Keratinocyte (primary cell): Measurements from ENCODE around the gene KIAA1958. TPM values are rescaled to one million over a fixed set of nuclear protein-coding genes. Genes with fewer than 3 reads are reported as not detected.
"Not testable (repeated sequence)": the region's sequence is repeated elsewhere in the genome, so short reads cannot be mapped to it uniquely, and the experiment has no call there.

Experiments
- DNase-seq: peaks from one replicate; pipeline ENCODE4 v3.0.0-alpha.2; 2011; ENCODE audit warnings: low read depth, missing footprints, low spot score
- FAIRE-seq: peaks from 2 replicates; lab custom pipeline; 2011; peaks lifted over from hg19 to GRCh38; lab: Jason Lieb, UNC
- H2AFZ ChIP-seq: 2 replicates; pipeline ENCODE4 v1.6.0; 2012; ENCODE audit warnings: low read length, control low read depth, inconsistent platforms; ENCODE audit not compliant: control insufficient read depth
- H3K27ac ChIP-seq: 2 replicates; pipeline ENCODE4 v1.5.1; 2011; ENCODE audit warnings: low read length; ENCODE audit not compliant: control insufficient read depth, insufficient read depth
- H3K27me3 ChIP-seq: 3 replicates; pipeline ENCODE4 v1.6.0; 2011; ENCODE audit warnings: low read length; ENCODE audit not compliant: control insufficient read depth, insufficient read depth; ENCODE audit errors: extremely low read depth
- H3K36me3 ChIP-seq, 2 experiments: 2 replicates in 1 of 2; 3 replicates in 1 of 2; pipeline ENCODE4 v1.5.1; 2011; ENCODE audit warnings: low read length in 2 of 2, mild to moderate bottlenecking in 1 of 2; ENCODE audit not compliant: control insufficient read depth in 2 of 2, insufficient read depth in 2 of 2; ENCODE audit errors: extremely low read depth in 1 of 2
- H3K4me1 ChIP-seq: 3 replicates; pipeline ENCODE4 v1.5.1; 2011; ENCODE audit warnings: low read length; ENCODE audit not compliant: control insufficient read depth, insufficient read depth; ENCODE audit errors: extremely low read depth
- H3K4me2 ChIP-seq: 3 replicates; pipeline ENCODE4 v1.6.0; 2011; ENCODE audit warnings: low read depth, low read length; ENCODE audit not compliant: control insufficient read depth, insufficient read depth; ENCODE audit errors: extremely low read depth
- H3K4me3 ChIP-seq, 3 experiments: fragments of 200-600 bp in 1 of 3; sonication (generic) in 1 of 3; 2 replicates in 2 of 3; 3 replicates in 1 of 3; pipeline ENCODE4 v1.5.1; 2011 to 2016; ENCODE audit warnings: low read length in 3 of 3, mild to moderate bottlenecking in 3 of 3, control low read depth in 2 of 3, inconsistent platforms in 1 of 3, low read depth in 1 of 3, mixed read lengths in 1 of 3, mixed run types in 1 of 3, moderate library complexity in 1 of 3; ENCODE audit not compliant: control insufficient read depth in 2 of 3, insufficient read depth in 2 of 3; ENCODE audit errors: extremely low read depth in 1 of 3
- H3K79me2 ChIP-seq: 2 replicates; pipeline ENCODE4 v1.6.0; 2012; ENCODE audit warnings: low read length; ENCODE audit not compliant: control insufficient read depth, insufficient read depth
- H3K9ac ChIP-seq: 3 replicates; pipeline ENCODE4 v1.6.0; 2011; ENCODE audit warnings: low read length; ENCODE audit not compliant: control insufficient read depth, insufficient read depth; ENCODE audit errors: extremely low read depth
- H3K9me1 ChIP-seq: 3 replicates; pipeline ENCODE4 v1.6.0; 2011; ENCODE audit warnings: low read length; ENCODE audit not compliant: control insufficient read depth, insufficient read depth; ENCODE audit errors: extremely low read depth
- H3K9me3 ChIP-seq: 2 replicates; pipeline ENCODE4 v1.5.1; 2012; ENCODE audit warnings: low read depth, low read length; ENCODE audit not compliant: control insufficient read depth
- H4K20me1 ChIP-seq: 3 replicates; pipeline ENCODE4 v1.6.0; 2011; ENCODE audit warnings: low read length; ENCODE audit not compliant: control insufficient read depth, insufficient read depth; ENCODE audit errors: extremely low read depth
- CTCF ChIP-seq, 3 experiments: IDR thresholded peaks in 1 of 3; conservative IDR thresholded peaks in 1 of 3; optimal IDR thresholded peaks in 1 of 3; 2 replicates in 2 of 3; 3 replicates in 1 of 3; pipeline versions ENCODE3 to v1.5.1; 2011; ENCODE audit warnings: low read length in 3 of 3, mild to moderate bottlenecking in 3 of 3, moderate library complexity in 2 of 3, control low read depth in 1 of 3, inconsistent platforms in 1 of 3; ENCODE audit not compliant: insufficient read depth in 2 of 3; ENCODE audit errors: extremely low read depth in 1 of 3
- EZH2 ChIP-seq: IDR thresholded peaks from one replicate; pipeline ENCODE4 v1.6.1; 2012; ENCODE audit warnings: inconsistent platforms, mild to moderate bottlenecking, low read length, moderate library complexity
- dilution Hi-C: fragments of 300-500 bp; cut with MboI; formaldehyde crosslinking; loops from one replicate; pipeline ENCODE4 v1.7.0; 2020; ENCODE audit warnings: low sequenced_read_pairs; ENCODE audit not compliant: extremely low pct_ligation_motif_present
- polyA plus RNA-seq, 5 experiments: library from polyadenylated mRNA; depleted of rRNA in 3 of 5; stranded (reverse) in 3 of 5; stranded (forward) in 1 of 5; unstranded in 1 of 5; fragments of >200 nt; gene quantifications; 1 replicate in 1 of 5; 2 replicates in 3 of 5; 3 replicates in 1 of 5; pipeline versions ENCODE4 v1.2.1 to v1.2.3, GENCODE V29; 2011 to 2012; ENCODE audit warnings: missing spikeins in 2 of 5, low read depth in 1 of 5, low replicate concordance in 1 of 5

The KIAA1958 gene
- polyA plus RNA-seq, 1 donor (not counting 4 experiments of a cell fraction or from before 2014, with no cell fraction given): 0.84 TPM

- H3K9ac ChIP-seq: no peak overlapping the region
- no peaks in the 10 kb centered on the region for H3K9me3 ChIP-seq
- H3K79me2 ChIP-seq: no peaks in the 10 kb centered on the region
- H3K4me2 ChIP-seq: no peak overlapping the region
- FAIRE-seq (no peak), DNase-seq (no peak)
- no peaks in the 10 kb centered on the region for H3K4me1 ChIP-seq
- H2AFZ ChIP-seq: no peak overlapping the region
- H4K20me1 ChIP-seq: no peaks in the 10 kb centered on the region
- H3K36me3 ChIP-seq: no peaks in the 10 kb centered on the region
- no peaks in the 10 kb centered on the region for H3K9me1 ChIP-seq
- dilution Hi-C loops: no loop called here
- no peak overlapping the region for H3K4me3 ChIP-seq
- no peak for TF ChIP-seq CTCF (optimal IDR thresholded peaks at IDR 0.05 in 1 of 3, IDR thresholded peaks at IDR 0.05 in 1 of 3, conservative IDR thresholded peaks at IDR 0.05 in 1 of 3; ENCODE audit: extremely low read depth in 1 of 3, insufficient read depth in 2 of 3, low read length in 3 of 3)
- no peak for TF ChIP-seq EZH2
- no peak overlapping the region for H3K27ac ChIP-seq
- no peaks in the 10 kb centered on the region for H3K27me3 ChIP-seq
Observed at GRCh38 chr9:112507001-112507680, 20.5 kb downstream of the KIAA1958 start.

- no peaks in the 10 kb centered on the region for H3K36me3 ChIP-seq
- dilution Hi-C loops: no loop called here
- H4K20me1 ChIP-seq: no peaks in the 10 kb centered on the region
- FAIRE-seq (no peak), DNase-seq (no peak)
- H2AFZ ChIP-seq: no peak overlapping the region
- no peaks in the 10 kb centered on the region for H3K9me3 ChIP-seq
- TF ChIP-seq EZH2 (no peak), CTCF (optimal IDR thresholded peaks at IDR 0.05 in 1 of 3, IDR thresholded peaks at IDR 0.05 in 1 of 3, conservative IDR thresholded peaks at IDR 0.05 in 1 of 3; ENCODE audit: extremely low read depth in 1 of 3, insufficient read depth in 2 of 3, low read length in 3 of 3) (no peak)
- H3K4me2 ChIP-seq: no peak overlapping the region
- no peak overlapping the region for H3K9ac ChIP-seq
- H3K27me3 ChIP-seq: no peaks in the 10 kb centered on the region
- no peak overlapping the region for H3K4me3 ChIP-seq
- no peak overlapping the region for H3K27ac ChIP-seq
- no peaks in the 10 kb centered on the region for H3K4me1 ChIP-seq
- no peaks in the 10 kb centered on the region for H3K9me1 ChIP-seq
- H3K79me2 ChIP-seq: no peaks in the 10 kb centered on the region
Observed at GRCh38 chr9:112508377-112508776, 21.8 kb downstream of the KIAA1958 start.

GRCh38 chr9:112512377-112512776 lies 25.8 kb downstream of the KIAA1958 start:
- H3K27ac ChIP-seq, H3K79me2 ChIP-seq, H3K4me3 ChIP-seq, H3K27me3 ChIP-seq, FAIRE-seq, H3K4me2 ChIP-seq, H4K20me1 ChIP-seq, H3K9ac ChIP-seq, DNase-seq, dilution Hi-C loops, H3K9me1 ChIP-seq, H3K4me1 ChIP-seq, H2AFZ ChIP-seq, H3K9me3 ChIP-seq, H3K36me3 ChIP-seq: not testable (repeated sequence)
